Measurements from ENCODE around the gene RFX4.

Gene RFX4

GRCh38 chr12:106776897-106777296 is 194.1 kb downstream of the RFX4 start:
- Histone ChIP-seq H2BK15ac (ENCODE audit: low read depth, poor library complexity, severe bottlenecking) (no peak overlapping the region), H2BK12ac (ENCODE audit: low read length in 2 of 2) (no peak overlapping the region), H2BK5ac (ENCODE audit: low read depth, low read length, poor library complexity, severe bottlenecking) (no peak overlapping the region), H2AFZ (ENCODE audit: low read depth, low read length) (no peak overlapping the region), H3K9me3 (ENCODE audit: control insufficient read depth, low read length) (no peaks in the 10 kb centered on the region), H3K14ac (ENCODE audit: low read length in 2 of 2) (no peak overlapping the region), H4K91ac (ENCODE audit: low read length) (no peak overlapping the region), H2AK5ac (ENCODE audit: low read length, severe bottlenecking) (no peak overlapping the region), H3K36me3 (ENCODE audit: control insufficient read depth in 1 of 2, insufficient read depth in 2 of 2, low read depth in 1 of 2, low read length in 2 of 2) (no peaks in the 10 kb centered on the region), H3K9ac (ENCODE audit: low read length) (no peak overlapping the region), H3K79me1 (replicated peaks; ENCODE audit: low read length, poor library complexity, severe bottlenecking) (peaks cover 15% of the 10 kb centered on the region), H3K4ac (ENCODE audit: low read depth in 1 of 2, low read length in 2 of 2) (no peak overlapping the region), H2BK120ac (ENCODE audit: low read depth, low read length) (no peak overlapping the region), H4K8ac (ENCODE audit: low read length) (no peak overlapping the region), H3K23ac (ENCODE audit: low read length in 2 of 2) (no peak overlapping the region), H3K4me3 (ENCODE audit: insufficient read depth in 1 of 2, low read depth in 1 of 2, low read length in 2 of 2) (no peak overlapping the region), H3K18ac (ENCODE audit: low read depth in 1 of 2, low read length in 2 of 2) (no peak overlapping the region), H3K4me1 (ENCODE audit: control insufficient read depth, insufficient read depth, low read depth, low read length) (peaks cover 3% of the 10 kb centered on the region), H3K27me3 (ENCODE audit: control insufficient read depth in 1 of 2, insufficient read depth in 1 of 2, low read length in 2 of 2) (no peaks in the 10 kb centered on the region), H3K4me2 (ENCODE audit: low read length, poor library complexity, severe bottlenecking) (no peak overlapping the region), H3K27ac (ENCODE audit: low read length, poor library complexity, severe bottlenecking) (no peak overlapping the region)
- DNase-seq = no peak
- 95% methylated on average over 4 of the region's 5 CpGs for WGBS

DNA sequence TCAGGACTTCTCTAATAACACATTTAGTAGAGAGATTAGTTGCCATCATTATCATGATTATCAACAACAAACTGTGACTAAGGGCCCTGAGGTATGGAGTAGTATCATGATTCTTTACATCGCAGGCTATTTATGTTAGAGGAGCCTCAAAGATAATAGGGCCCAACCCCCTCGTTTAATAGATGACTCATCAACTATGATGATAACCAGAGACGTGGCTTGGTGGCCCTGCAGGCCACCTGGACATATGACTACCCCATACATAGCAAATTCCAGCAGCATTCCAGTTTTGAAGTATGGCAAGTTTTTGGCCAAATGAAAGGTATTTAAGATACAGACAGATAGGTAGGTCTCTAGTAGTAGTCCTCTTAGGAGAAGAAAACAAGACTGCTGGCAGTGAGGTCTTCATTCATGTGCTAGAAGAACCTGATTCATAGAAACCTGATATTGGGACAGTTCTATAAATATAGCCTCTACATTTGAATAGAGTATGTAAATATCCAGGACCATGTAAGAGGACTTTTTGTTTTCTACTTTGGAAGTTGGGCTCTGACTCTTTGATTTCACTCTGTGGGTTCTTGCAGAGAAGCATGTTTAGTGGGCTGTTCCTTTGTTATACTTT is 197.3 kb downstream of the RFX4 start:
- no peak overlapping the region for H3K4ac ChIP-seq (ENCODE audit: low read depth in 1 of 2, low read length in 2 of 2)
- no peak overlapping the region for H3K18ac ChIP-seq (ENCODE audit: low read depth in 1 of 2, low read length in 2 of 2)
- no peak overlapping the region for H2BK15ac ChIP-seq (ENCODE audit: low read depth, poor library complexity, severe bottlenecking)
- no peak overlapping the region for H2BK120ac ChIP-seq (ENCODE audit: low read depth, low read length)
- H3K27me3 ChIP-seq (ENCODE audit: control insufficient read depth in 1 of 2, insufficient read depth in 1 of 2, low read length in 2 of 2) = no peaks in the 10 kb centered on the region
- H3K4me2 ChIP-seq (ENCODE audit: low read length, poor library complexity, severe bottlenecking) = no peak overlapping the region
- H3K4me3 ChIP-seq (ENCODE audit: insufficient read depth in 1 of 2, low read depth in 1 of 2, low read length in 2 of 2) = no peak overlapping the region
- no peak overlapping the region for H2AFZ ChIP-seq (ENCODE audit: low read depth, low read length)
- H3K36me3 ChIP-seq (ENCODE audit: control insufficient read depth in 1 of 2, insufficient read depth in 2 of 2, low read depth in 1 of 2, low read length in 2 of 2) = peaks cover 4 to 7% of the 10 kb centered on the region in 2 experiments
- no peak overlapping the region for H3K14ac ChIP-seq (ENCODE audit: low read length in 2 of 2)
- no peak overlapping the region for H3K23ac ChIP-seq (ENCODE audit: low read length in 2 of 2)
- H3K9me3 ChIP-seq (ENCODE audit: control insufficient read depth, low read length) = no peaks in the 10 kb centered on the region
- peaks cover 19% of the 10 kb centered on the region for H3K79me1 ChIP-seq (replicated peaks; ENCODE audit: low read length, poor library complexity, severe bottlenecking)
- no peak overlapping the region for H4K91ac ChIP-seq (ENCODE audit: low read length)
- WGBS = 0% methylated on average over 2 of the region's 3 CpGs
- peak; percentile 71 for DNase-seq
- H3K4me1 ChIP-seq (ENCODE audit: control insufficient read depth, insufficient read depth, low read depth, low read length) = peaks cover 3% of the 10 kb centered on the region
- H4K8ac ChIP-seq (ENCODE audit: low read length) = no peak overlapping the region
- no peak overlapping the region for H2AK5ac ChIP-seq (ENCODE audit: low read length, severe bottlenecking)
- no peak overlapping the region for H2BK5ac ChIP-seq (ENCODE audit: low read depth, low read length, poor library complexity, severe bottlenecking)
- no peak overlapping the region for H3K9ac ChIP-seq (ENCODE audit: low read length)
- no peak overlapping the region for H2BK12ac ChIP-seq (ENCODE audit: low read length in 2 of 2)
- no peak overlapping the region for H3K27ac ChIP-seq (ENCODE audit: low read length, poor library complexity, severe bottlenecking)

DNA sequence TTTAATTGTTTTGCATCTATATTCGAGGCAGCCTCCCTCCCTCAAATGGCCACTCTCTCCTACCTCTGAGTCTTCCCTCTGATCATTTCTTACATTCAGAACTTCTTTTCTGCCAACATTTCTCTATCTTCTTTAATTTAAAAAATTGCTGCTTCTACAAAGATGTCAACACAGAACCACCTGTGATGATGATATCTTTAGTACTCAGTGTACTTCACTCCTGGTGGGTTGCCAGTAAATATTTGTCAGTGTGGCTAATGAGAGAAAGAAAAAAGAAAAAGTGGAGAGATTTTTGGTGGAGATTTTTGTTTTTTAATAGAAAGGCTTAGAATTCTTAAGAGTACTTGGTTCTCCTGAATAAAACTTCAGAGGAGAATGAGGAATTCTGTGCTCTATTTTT is 199.8 kb downstream of the RFX4 start:
- no peak overlapping the region for H4K91ac ChIP-seq (ENCODE audit: low read length)
- no peak overlapping the region for H2AK5ac ChIP-seq (ENCODE audit: low read length, severe bottlenecking)
- peaks cover 8 to 22% of the 10 kb centered on the region in 2 experiments for H3K36me3 ChIP-seq (ENCODE audit: control insufficient read depth in 1 of 2, insufficient read depth in 2 of 2, low read depth in 1 of 2, low read length in 2 of 2)
- no peak overlapping the region for H3K4ac ChIP-seq (ENCODE audit: low read depth in 1 of 2, low read length in 2 of 2)
- no peak overlapping the region for H2BK15ac ChIP-seq (ENCODE audit: low read depth, poor library complexity, severe bottlenecking)
- H3K9ac ChIP-seq (ENCODE audit: low read length) = no peak overlapping the region
- H3K4me3 ChIP-seq (ENCODE audit: insufficient read depth in 1 of 2, low read depth in 1 of 2, low read length in 2 of 2) = no peak overlapping the region
- peaks cover 1% of the 10 kb centered on the region for H3K4me1 ChIP-seq (ENCODE audit: control insufficient read depth, insufficient read depth, low read depth, low read length)
- no peak overlapping the region for H2BK12ac ChIP-seq (ENCODE audit: low read length in 2 of 2)
- no peak overlapping the region for H3K27ac ChIP-seq (ENCODE audit: low read length, poor library complexity, severe bottlenecking)
- no peak overlapping the region for H4K8ac ChIP-seq (ENCODE audit: low read length)
- H3K79me1 ChIP-seq (replicated peaks; ENCODE audit: low read length, poor library complexity, severe bottlenecking) = peaks cover 14% of the 10 kb centered on the region
- H2BK120ac ChIP-seq (ENCODE audit: low read depth, low read length) = no peak overlapping the region
- no peaks in the 10 kb centered on the region for H3K9me3 ChIP-seq (ENCODE audit: control insufficient read depth, low read length)
- H3K27me3 ChIP-seq (ENCODE audit: control insufficient read depth in 1 of 2, insufficient read depth in 1 of 2, low read length in 2 of 2) = no peaks in the 10 kb centered on the region
- DNase-seq = no peak
- H2AFZ ChIP-seq (ENCODE audit: low read depth, low read length) = no peak overlapping the region
- no peak overlapping the region for H2BK5ac ChIP-seq (ENCODE audit: low read depth, low read length, poor library complexity, severe bottlenecking)
- H3K18ac ChIP-seq (ENCODE audit: low read depth in 1 of 2, low read length in 2 of 2) = no peak overlapping the region
- WGBS = 73% methylated on average over 1 of the region's 1 CpG
- H3K23ac ChIP-seq (ENCODE audit: low read length in 2 of 2) = no peak overlapping the region
- no peak overlapping the region for H3K4me2 ChIP-seq (ENCODE audit: low read length, poor library complexity, severe bottlenecking)
- H3K14ac ChIP-seq (ENCODE audit: low read length in 2 of 2) = no peak overlapping the region

- Histone ChIP-seq H3K4ac (ENCODE audit: low read depth in 1 of 2, low read length in 2 of 2) (no peak overlapping the region), H4K91ac (ENCODE audit: low read length) (no peak overlapping the region), H2BK12ac (ENCODE audit: low read length in 2 of 2) (no peak overlapping the region), H3K14ac (ENCODE audit: low read length in 2 of 2) (no peak overlapping the region), H3K27me3 (ENCODE audit: control insufficient read depth in 1 of 2, insufficient read depth in 1 of 2, low read length in 2 of 2) (no peaks in the 10 kb centered on the region), H3K79me1 (replicated peaks; ENCODE audit: low read length, poor library complexity, severe bottlenecking) (peaks cover 17% of the 10 kb centered on the region), H2BK15ac (ENCODE audit: low read depth, poor library complexity, severe bottlenecking) (no peak overlapping the region), H3K18ac (ENCODE audit: low read depth in 1 of 2, low read length in 2 of 2) (no peak overlapping the region), H4K8ac (ENCODE audit: low read length) (no peak overlapping the region), H3K4me3 (ENCODE audit: insufficient read depth in 1 of 2, low read depth in 1 of 2, low read length in 2 of 2) (no peak overlapping the region), H3K36me3 (ENCODE audit: control insufficient read depth in 1 of 2, insufficient read depth in 2 of 2, low read depth in 1 of 2, low read length in 2 of 2) (peaks cover 14 to 23% of the 10 kb centered on the region in 2 experiments), H3K4me1 (ENCODE audit: control insufficient read depth, insufficient read depth, low read depth, low read length) (peaks cover 1% of the 10 kb centered on the region), H3K23ac (ENCODE audit: low read length in 2 of 2) (no peak overlapping the region), H2BK120ac (ENCODE audit: low read depth, low read length) (no peak overlapping the region), H3K9ac (ENCODE audit: low read length) (no peak overlapping the region), H2AK5ac (ENCODE audit: low read length, severe bottlenecking) (no peak overlapping the region), H3K4me2 (ENCODE audit: low read length, poor library complexity, severe bottlenecking) (no peak overlapping the region), H3K9me3 (ENCODE audit: control insufficient read depth, low read length) (no peaks in the 10 kb centered on the region), H3K27ac (ENCODE audit: low read length, poor library complexity, severe bottlenecking) (no peak overlapping the region), H2AFZ (ENCODE audit: low read depth, low read length) (no peak overlapping the region), H2BK5ac (ENCODE audit: low read depth, low read length, poor library complexity, severe bottlenecking) (no peak overlapping the region)
- 87% methylated on average over 3 of the region's 5 CpGs for WGBS
- no peak for DNase-seq
Observed at GRCh38 chr12:106783515-106783914, 200.7 kb downstream of the RFX4 start.

All from mesenchymal stem cell (in vitro differentiated cells and primary cell).